Hepatocyte (in vitro differentiated cells): Measurements from ENCODE around the gene DHX57.

ENCODE experiments used
- EZH2 ChIP-seq: fragments of 200-600 bp; sonication (generic); IDR thresholded peaks from 2 replicates; pipeline ENCODE4 v1.6.1; 2016; ENCODE audit warnings: antibody characterized with exemption, mild to moderate bottlenecking, borderline replicate concordance
- EZH2phosphoT487 ChIP-seq: fragments of 200-600 bp; sonication (generic); IDR thresholded peaks from one replicate; pipeline ENCODE4 v1.6.1; 2018; ENCODE audit warnings: antibody characterized with exemption, mild to moderate bottlenecking, low read depth, moderate library complexity; ENCODE audit not compliant: unreplicated experiment, severe bottlenecking
- TF ChIP-seq, protein P1 (sequence below): fragments of 200-600 bp; sonication (generic); IDR thresholded peaks from 2 replicates; pipeline ENCODE4 v1.5.1; 2016; ENCODE audit warnings: antibody characterized with exemption, mild to moderate bottlenecking; ENCODE audit not compliant: poor library complexity

DNA sequence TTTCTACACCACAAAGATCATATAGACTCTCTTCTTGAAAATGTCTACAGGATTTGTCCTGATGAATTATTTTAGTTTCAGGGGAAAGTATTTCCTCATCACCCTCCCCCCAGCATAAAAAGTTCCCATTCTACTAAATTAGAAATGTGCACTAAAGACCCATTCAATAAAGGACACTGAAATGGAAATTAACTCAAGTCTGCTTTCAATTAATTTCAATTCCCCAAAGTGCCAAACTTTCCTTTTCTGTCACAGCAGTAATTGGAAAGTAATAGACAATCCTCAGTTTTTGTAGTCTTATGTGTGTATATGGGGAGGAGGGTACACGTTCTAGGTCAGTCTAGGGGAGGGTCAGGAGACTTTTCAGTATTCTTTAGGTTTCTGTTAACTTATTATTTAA lies 35.5 kb upstream of the DHX57 start:
- TF ChIP-seq, protein P1, sequence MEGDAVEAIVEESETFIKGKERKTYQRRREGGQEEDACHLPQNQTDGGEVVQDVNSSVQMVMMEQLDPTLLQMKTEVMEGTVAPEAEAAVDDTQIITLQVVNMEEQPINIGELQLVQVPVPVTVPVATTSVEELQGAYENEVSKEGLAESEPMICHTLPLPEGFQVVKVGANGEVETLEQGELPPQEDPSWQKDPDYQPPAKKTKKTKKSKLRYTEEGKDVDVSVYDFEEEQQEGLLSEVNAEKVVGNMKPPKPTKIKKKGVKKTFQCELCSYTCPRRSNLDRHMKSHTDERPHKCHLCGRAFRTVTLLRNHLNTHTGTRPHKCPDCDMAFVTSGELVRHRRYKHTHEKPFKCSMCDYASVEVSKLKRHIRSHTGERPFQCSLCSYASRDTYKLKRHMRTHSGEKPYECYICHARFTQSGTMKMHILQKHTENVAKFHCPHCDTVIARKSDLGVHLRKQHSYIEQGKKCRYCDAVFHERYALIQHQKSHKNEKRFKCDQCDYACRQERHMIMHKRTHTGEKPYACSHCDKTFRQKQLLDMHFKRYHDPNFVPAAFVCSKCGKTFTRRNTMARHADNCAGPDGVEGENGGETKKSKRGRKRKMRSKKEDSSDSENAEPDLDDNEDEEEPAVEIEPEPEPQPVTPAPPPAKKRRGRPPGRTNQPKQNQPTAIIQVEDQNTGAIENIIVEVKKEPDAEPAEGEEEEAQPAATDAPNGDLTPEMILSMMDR: no peak
- TF ChIP-seq EZH2phosphoT487 (no peak), EZH2 (no peak)
